Kidney epithelial cell (primary cell): ENCODE data around the gene DPF3. TPM values are rescaled to one million over a fixed set of nuclear protein-coding genes. Genes with fewer than 3 reads are reported as not detected.

ENCODE experiments used
- DNase-seq: peaks from one replicate; pipeline ENCODE4 v3.0.0-alpha.2; 2010; ENCODE audit warnings: low read depth
- H3K27me3 ChIP-seq: 2 replicates; pipeline ENCODE4 v1.6.0; 2011; ENCODE audit warnings: low read length; ENCODE audit not compliant: control insufficient read depth, insufficient read depth
- H3K36me3 ChIP-seq: 2 replicates; pipeline ENCODE4 v1.5.1; 2011; ENCODE audit warnings: low read length; ENCODE audit not compliant: control insufficient read depth, insufficient read depth
- H3K4me3 ChIP-seq: 2 replicates; pipeline ENCODE4 v1.5.1; 2011; ENCODE audit warnings: low read depth, mild to moderate bottlenecking, control low read depth, low read length
- CTCF ChIP-seq: IDR thresholded peaks from 2 replicates; pipeline ENCODE4 v1.5.1; 2011; ENCODE audit warnings: mild to moderate bottlenecking, moderate library complexity, low read length, control low read depth, inconsistent platforms; ENCODE audit not compliant: insufficient read depth, poor library complexity, severe bottlenecking
- total RNA-seq: library from RNA; depleted of rRNA; stranded (reverse); fragments of >200 nt; gene quantifications from 2 replicates; pipeline ENCODE4 v1.2.3, GENCODE V29; 2015

DPF3 gene
- total RNA-seq, 1 donor from 2014 or later = 0.79 TPM

- no peaks in the 10 kb centered on the region for H3K27me3 ChIP-seq
- no peaks in the 10 kb centered on the region for H3K36me3 ChIP-seq
- no peak for TF ChIP-seq CTCF
- DNase-seq = no peak
- H3K4me3 ChIP-seq = no peak overlapping the region
Observed at GRCh38 chr14:72830786-72831594, 62.9 kb downstream of the DPF3 start.

- no peaks in the 10 kb centered on the region for H3K36me3 ChIP-seq
- no peak for DNase-seq
- TF ChIP-seq CTCF = no peak
Observed at GRCh38 chr14:72830356-72830755, 63.5 kb downstream of the DPF3 start.

GRCh38 chr14:72828604-72829003 is 65.3 kb downstream of the DPF3 start:
- H3K36me3 ChIP-seq = no peaks in the 10 kb centered on the region
- no peak overlapping the region for H3K4me3 ChIP-seq
- no peak for DNase-seq
- no peaks in the 10 kb centered on the region for H3K27me3 ChIP-seq
- TF ChIP-seq CTCF = no peak

More at GRCh38 chr14:72830356-72830755, 63.5 kb downstream of the DPF3 start:
- Histone ChIP-seq H3K4me3 (no peak overlapping the region), H3K27me3 (no peaks in the 10 kb centered on the region)

- Histone ChIP-seq H3K27me3 (no peaks in the 10 kb centered on the region), H3K4me3 (no peak overlapping the region), H3K36me3 (no peaks in the 10 kb centered on the region)
- DNase-seq = no peak
- TF ChIP-seq CTCF = no peak
Observed at GRCh38 chr14:72826039-72826438, 67.9 kb downstream of the DPF3 start.

- DNase-seq = no peak
- no peak for TF ChIP-seq CTCF
- Histone ChIP-seq H3K36me3 (no peaks in the 10 kb centered on the region), H3K4me3 (no peak overlapping the region), H3K27me3 (no peaks in the 10 kb centered on the region)
Observed at GRCh38 chr14:72825486-72825885, 68.4 kb downstream of the DPF3 start.

- Histone ChIP-seq H3K4me3 (no peak overlapping the region), H3K27me3 (no peaks in the 10 kb centered on the region), H3K36me3 (no peaks in the 10 kb centered on the region)
- no peak for DNase-seq
- no peak for TF ChIP-seq CTCF
Observed at GRCh38 chr14:72824051-72824450, 69.8 kb downstream of the DPF3 start.
